Stomach (tissue), 9 donors: Measurements from ENCODE around the gene MAN1A1. TPM values are rescaled to one million over a fixed set of nuclear protein-coding genes. Genes with fewer than 3 reads are reported as not detected.
A peak's percentile ranks its signal among the peaks of the same experiment; 100 is the strongest.

Experiments
- DNase-seq, 2 donors: peaks; one replicate each; pipeline versions ENCODE4 v3.0.0 to v3.0.0-alpha.2; 2013 to 2019
- H3K27ac ChIP-seq, 5 donors: fragments of 200-600 bp in 4 of 5; sonication (generic) in 4 of 5; one replicate each; pipeline ENCODE4 v1.5.1; 2013 to 2019; ENCODE audit warnings: mild to moderate bottlenecking in 1 of 5, moderate library complexity in 1 of 5
- H3K27me3 ChIP-seq, 3 donors: fragments of 200-600 bp; sonication (generic); one replicate each; pipeline ENCODE4 v1.5.1; 2017 to 2019; ENCODE audit warnings: mixed run types in 1 of 3
- H3K36me3 ChIP-seq, 4 donors: fragments of 200-600 bp; sonication (generic); 1 replicate in 3 of 4; 2 replicates in 1 of 4; pipeline ENCODE4 v1.5.1; 2016 to 2019
- H3K4me1 ChIP-seq, 4 donors: fragments of 200-600 bp; sonication (generic); one replicate each; pipeline ENCODE4 v1.5.1; 2016 to 2019
- H3K4me3 ChIP-seq, 4 donors: fragments of 200-600 bp; sonication (generic) in 3 of 4; one replicate each; pipeline ENCODE4 v1.5.1; 2016 to 2019; ENCODE audit warnings: mild to moderate bottlenecking in 1 of 4
- H3K9me3 ChIP-seq, 4 donors: fragments of 200-600 bp; sonication (generic); one replicate each; pipeline ENCODE4 v1.5.1; 2016 to 2019
- CTCF ChIP-seq, 7 experiments: fragments of 450-650 bp in 4 of 7; fragments of 200-600 bp in 3 of 7; sonication (generic) in 3 of 7; IDR thresholded peaks; one replicate each; pipeline ENCODE4 v1.5.1; 2016 to 2019; ENCODE audit warnings: antibody characterized with exemption in 7 of 7, control low read depth in 2 of 7, mild to moderate bottlenecking in 1 of 7
- EP300 ChIP-seq: sonication (generic); formaldehyde crosslinking; IDR thresholded peaks from one replicate; pipeline ENCODE4 v1.6.1; 2017; ENCODE audit warnings: antibody characterized with exemption
- POLR2A ChIP-seq, 4 donors: fragments of 450-650 bp; IDR thresholded peaks; one replicate each; pipeline ENCODE4 v1.6.1; 2016; ENCODE audit warnings: antibody characterized with exemption in 4 of 4, control low read depth in 2 of 4, mild to moderate bottlenecking in 1 of 4, moderate library complexity in 1 of 4
- POLR2AphosphoS5 ChIP-seq, 3 donors: sonication (generic); formaldehyde crosslinking; IDR thresholded peaks; one replicate each; pipeline ENCODE4 v1.6.1; 2016; ENCODE audit warnings: antibody characterized with exemption in 3 of 3
- WGBS, 5 donors: extraction: QIAGEN DNeasy Blood & Tissue Kit in 3 of 5; methylation state at CpG; one replicate each; pipeline versions ENCODE4 v1.1.5 to v1.1.7; 2013 to 2018; 5-methylcytosine and 5-hydroxymethylcytosine counted together
- intact Hi-C: fragments of 100-400 bp; cut with DNase I; formaldehyde crosslinking; loops from one replicate; pipeline ENCODE4 v1.15.1; 2023; ENCODE audit warnings: low total_unique reads
- polyA plus RNA-seq, 3 donors: library from polyadenylated mRNA; stranded (reverse); fragments of 200-250 nt; gene quantifications; one replicate each; pipeline ENCODE4 v1.2.3, GENCODE V29; 2013
- total RNA-seq, 5 donors: library from RNA; depleted of rRNA; stranded (reverse); fragments of >200 nt; gene quantifications; one replicate each; pipeline versions ENCODE4 v1.1.0 to v1.2.3, GENCODE V29; 2014 to 2016
- donor health status: healthy with polysubstance abuse.
- donor health status: Bipolar disorder and iron deficiency.
- donor health status: healthy.

The MAN1A1 gene
- total and polyA plus RNA-seq, 8 donors: 8.0 to 132 (median 47.9) TPM

DNA sequence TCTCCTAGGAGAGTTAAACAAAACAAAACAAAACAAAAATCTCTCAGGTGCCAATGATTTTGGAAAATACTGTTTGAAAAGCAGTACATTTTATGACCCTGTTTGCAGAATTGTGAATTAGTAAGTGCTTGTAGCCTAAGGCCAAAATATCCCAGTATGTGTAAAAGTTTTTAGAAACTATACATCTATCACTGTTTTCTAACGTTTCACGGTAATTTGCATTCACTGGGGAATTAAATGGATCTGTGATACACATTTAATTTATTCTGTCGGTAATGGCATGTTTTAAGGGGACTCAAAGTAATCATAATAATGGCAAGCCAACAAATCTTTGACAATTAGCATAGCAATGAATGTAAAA is 175.5 kb downstream of the MAN1A1 start:
- H3K36me3 ChIP-seq: peaks cover 0 to 8% (median 7%) of the 10 kb centered on the region in 4 donors
- no peak overlapping the region for H3K4me3 ChIP-seq
- TF ChIP-seq POLR2AphosphoS5 (IDR thresholded peaks at IDR 0.05) (no peak), POLR2A (IDR thresholded peaks at IDR 0.05) (no peak), CTCF (IDR thresholded peaks at IDR 0.05) (no peak), EP300 (no peak)
- intact Hi-C loops: no loop called here
- no peaks in the 10 kb centered on the region for H3K9me3 ChIP-seq
- 71 to 86% (median 80%) methylated on average over 3 of the region's 3 CpGs for WGBS, 5 donors
- peaks cover 0 to 37% (median 13%) of the 10 kb centered on the region in 4 donors for H3K4me1 ChIP-seq
- H3K27me3 ChIP-seq: no peaks in the 10 kb centered on the region
- H3K27ac ChIP-seq: no peak overlapping the region
- DNase-seq: no peak

GRCh38 chr6:119173249-119174084 is 176.1 kb downstream of the MAN1A1 start:
- TF ChIP-seq CTCF (IDR thresholded peaks at IDR 0.05) (no peak), POLR2A (IDR thresholded peaks at IDR 0.05) (no peak), POLR2AphosphoS5 (IDR thresholded peaks at IDR 0.05) (no peak), EP300 (no peak)
- no peak overlapping the region for H3K4me3 ChIP-seq
- intact Hi-C loops: no loop called here
- H3K9me3 ChIP-seq: no peaks in the 10 kb centered on the region
- peaks cover 0 to 4% (median 2%) of the 10 kb centered on the region in 4 donors for H3K36me3 ChIP-seq
- no peak overlapping the region for H3K27ac ChIP-seq
- 35 to 46% (median 38%) methylated on average over 6 of the region's 6 CpGs for WGBS, 5 donors
- DNase-seq: peak in 1 of 2 donors; percentile 43
- no peaks in the 10 kb centered on the region for H3K27me3 ChIP-seq
- peaks cover 0 to 37% (median 13%) of the 10 kb centered on the region in 4 donors for H3K4me1 ChIP-seq

DNA sequence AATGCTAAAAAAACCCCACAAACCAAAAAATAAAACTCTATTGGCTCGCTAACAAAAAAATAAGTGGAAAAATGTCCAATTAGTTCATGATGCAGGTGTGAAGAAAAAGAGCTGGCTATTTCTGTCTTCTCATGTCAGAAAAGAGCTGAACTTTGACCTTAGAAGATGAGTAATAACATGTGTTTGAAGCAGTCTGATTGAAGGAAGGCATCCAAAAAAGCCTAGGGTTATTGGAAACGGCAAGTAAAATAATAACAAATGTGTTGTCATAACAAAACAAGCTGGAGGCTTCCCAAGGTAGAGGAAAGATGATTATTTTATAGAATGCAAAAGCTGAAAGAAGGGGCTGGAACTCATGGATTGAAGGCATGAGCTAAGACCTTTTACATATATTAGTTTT is 176.7 kb downstream of the MAN1A1 start:
- DNase-seq: no peak
- Histone ChIP-seq H3K4me1 (peaks cover 0 to 37% (median 13%) of the 10 kb centered on the region in 4 donors), H3K27ac (no peak overlapping the region), H3K27me3 (no peaks in the 10 kb centered on the region), H3K4me3 (no peak overlapping the region), H3K9me3 (no peaks in the 10 kb centered on the region), H3K36me3 (no peaks in the 10 kb centered on the region)
- TF ChIP-seq CTCF (IDR thresholded peaks at IDR 0.05) (no peak), EP300 (no peak), POLR2A (IDR thresholded peaks at IDR 0.05) (no peak), POLR2AphosphoS5 (IDR thresholded peaks at IDR 0.05) (no peak)
- intact Hi-C loops: no loop called here
- WGBS, 5 donors: 69 to 80% (median 75%) methylated on average over 2 of the region's 2 CpGs

DNA sequence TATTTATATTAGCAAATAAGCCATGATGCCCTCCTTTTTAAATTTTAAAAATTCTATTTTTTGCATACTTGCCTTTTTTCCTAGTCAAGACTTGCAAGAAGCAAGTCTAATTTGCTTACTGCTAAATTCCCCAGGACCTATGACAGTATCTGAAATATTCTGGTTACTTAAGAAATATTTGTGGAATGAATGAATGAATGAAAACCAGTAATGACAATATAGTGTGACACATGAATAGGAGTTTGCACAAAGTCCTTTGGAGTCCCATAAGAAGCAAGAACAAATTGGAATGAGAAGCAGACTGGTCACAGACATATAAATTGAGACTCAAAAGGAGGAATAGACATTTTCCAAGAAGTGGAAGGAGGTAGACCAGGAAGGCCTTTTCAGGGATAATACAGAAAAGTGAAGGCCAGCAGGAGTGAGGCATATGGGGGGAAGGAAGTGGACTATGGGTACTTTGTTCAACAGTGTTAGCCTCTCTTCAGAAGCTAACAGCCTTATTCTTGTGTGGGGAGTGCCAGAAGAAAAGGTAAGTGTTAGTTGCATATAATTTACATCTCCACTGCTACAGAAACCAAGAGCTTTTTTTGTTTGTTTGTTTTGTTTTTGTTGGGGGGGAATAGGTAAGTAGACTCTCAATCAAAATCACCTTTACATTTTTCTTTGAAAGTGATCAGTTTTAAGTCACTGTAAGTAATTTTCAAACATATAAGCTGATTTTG is 177.5 kb downstream of the MAN1A1 start:
- peaks cover 0 to 37% (median 13%) of the 10 kb centered on the region in 4 donors for H3K4me1 ChIP-seq
- H3K9me3 ChIP-seq: no peaks in the 10 kb centered on the region
- no peak overlapping the region for H3K27ac ChIP-seq
- intact Hi-C loops: no loop called here
- no peak overlapping the region for H3K4me3 ChIP-seq
- no peak for DNase-seq
- no peaks in the 10 kb centered on the region for H3K27me3 ChIP-seq
- H3K36me3 ChIP-seq: no peaks in the 10 kb centered on the region
- TF ChIP-seq CTCF (IDR thresholded peaks at IDR 0.05): no peak
- TF ChIP-seq POLR2AphosphoS5 (IDR thresholded peaks at IDR 0.05): no peak
- no peak for TF ChIP-seq POLR2A (IDR thresholded peaks at IDR 0.05)
- TF ChIP-seq EP300: no peak
